H54 (cell line): ENCODE measurements around the gene LIMS1.

Experiments
- DNase-seq: peaks from one replicate; pipeline ENCODE4 v3.0.0; 2011; ENCODE audit warnings: low spot score, mixed read lengths; ENCODE audit not compliant: insufficient read length
- FAIRE-seq: peaks from 3 replicates; lab custom pipeline; 2011; peaks lifted over from hg19 to GRCh38; lab: Jason Lieb, UNC
- POLR2A ChIP-seq: IDR thresholded peaks from 2 replicates; pipeline ENCODE4 v1.6.1; 2011; ENCODE audit warnings: low read depth, mild to moderate bottlenecking, low read length

The LIMS1 gene

GRCh38 chr2:108620656-108621055 lies 86.4 kb downstream of the LIMS1 start:
- FAIRE-seq (no peak), DNase-seq (no peak)
- no peak for TF ChIP-seq POLR2A

GRCh38 chr2:108621087-108621559 lies 86.9 kb downstream of the LIMS1 start:
- TF ChIP-seq POLR2A = no peak
- FAIRE-seq (peak; percentile 97), DNase-seq (peak; percentile 44)

GRCh38 chr2:108621687-108622681 lies 87.7 kb downstream of the LIMS1 start:
- TF ChIP-seq POLR2A = no peak
- DNase-seq (no peak), FAIRE-seq (no peak)

- no peak for TF ChIP-seq POLR2A
- DNase-seq (no peak), FAIRE-seq (no peak)
Observed at GRCh38 chr2:108623616-108624015, 89.3 kb downstream of the LIMS1 start.

GRCh38 chr2:108625186-108625827 lies 91.0 kb downstream of the LIMS1 start:
- FAIRE-seq (no peak), DNase-seq (no peak)
- TF ChIP-seq POLR2A = no peak

- TF ChIP-seq POLR2A = no peak
- no peak for DNase-seq
- FAIRE-seq = no peak
Observed at GRCh38 chr2:108625828-108626195, 91.5 kb downstream of the LIMS1 start.

- no peak for TF ChIP-seq POLR2A
- FAIRE-seq (no peak), DNase-seq (no peak)
Observed at GRCh38 chr2:108626995-108627394, 92.7 kb downstream of the LIMS1 start.

- FAIRE-seq = no peak
- TF ChIP-seq POLR2A = no peak
- no peak for DNase-seq
Observed at GRCh38 chr2:108627911-108628567, 93.8 kb downstream of the LIMS1 start.

GRCh38 chr2:108628936-108629335 lies 94.7 kb downstream of the LIMS1 start:
- DNase-seq = no peak
- FAIRE-seq = no peak
- no peak for TF ChIP-seq POLR2A

- no peak for FAIRE-seq
- no peak for DNase-seq
- TF ChIP-seq POLR2A = no peak
Observed at GRCh38 chr2:108629417-108629816, 95.1 kb downstream of the LIMS1 start.

GRCh38 chr2:108630567-108631405 lies 96.5 kb downstream of the LIMS1 start:
- no peak for TF ChIP-seq POLR2A
- FAIRE-seq = no peak
- no peak for DNase-seq

GRCh38 chr2:108632332-108633160 lies 98.3 kb downstream of the LIMS1 start:
- DNase-seq = no peak
- TF ChIP-seq POLR2A = no peak
- FAIRE-seq = no peak
